Activated naive CD8-positive, alpha-beta T cell (primary cell): ENCODE data around the gene PSAP.
A peak's percentile ranks its signal among the peaks of the same experiment; 100 is the strongest.

ENCODE experiments used
- H3K27ac Mint-ChIP-seq: one replicate; pipeline ENCODE4 v1.8.0; 2021; ENCODE audit warnings: mixed read lengths
- H3K27me3 Mint-ChIP-seq: one replicate; pipeline ENCODE4 v1.8.0; 2021; ENCODE audit warnings: mixed read lengths
- H3K36me3 Mint-ChIP-seq: one replicate; pipeline ENCODE4 v1.8.0; 2021; ENCODE audit warnings: mixed read lengths
- H3K4me1 Mint-ChIP-seq: one replicate; pipeline ENCODE4 v1.8.0; 2021; ENCODE audit warnings: low read depth, mixed read lengths
- H3K4me3 Mint-ChIP-seq: one replicate; pipeline ENCODE4 v1.8.0; 2021; ENCODE audit warnings: mild to moderate bottlenecking, mixed read lengths
- H3K9me3 Mint-ChIP-seq: one replicate; pipeline ENCODE4 v1.8.0; 2021; ENCODE audit warnings: low read depth, mixed read lengths

PSAP gene

GRCh38 chr10:71770255-71770654, 80.8 kb downstream of the PSAP start:
- H3K9me3 Mint-ChIP-seq = no peaks in the 10 kb centered on the region
- H3K4me1 Mint-ChIP-seq = peaks cover 77% of the 10 kb centered on the region
- peak overlapping the region; percentile 94 for H3K4me3 Mint-ChIP-seq
- H3K27me3 Mint-ChIP-seq = no peaks in the 10 kb centered on the region
- H3K27ac Mint-ChIP-seq = peak overlapping the region; percentile 98
- H3K36me3 Mint-ChIP-seq = peaks cover 8% of the 10 kb centered on the region

GRCh38 chr10:71769279-71769823, 81.7 kb downstream of the PSAP start:
- Mint-ChIP-seq H3K9me3 (no peaks in the 10 kb centered on the region), H3K27me3 (no peaks in the 10 kb centered on the region), H3K4me1 (peaks cover 78% of the 10 kb centered on the region), H3K36me3 (peaks cover 8% of the 10 kb centered on the region), H3K4me3 (peak overlapping the region; percentile 94), H3K27ac (peak overlapping the region; percentile 98)

- Mint-ChIP-seq H3K4me3 (peak overlapping the region; percentile 94), H3K36me3 (peaks cover 8% of the 10 kb centered on the region), H3K9me3 (no peaks in the 10 kb centered on the region), H3K4me1 (peaks cover 90% of the 10 kb centered on the region), H3K27me3 (no peaks in the 10 kb centered on the region), H3K27ac (peak overlapping the region; percentile 95)
Measured at GRCh38 chr10:71767420-71768035, 83.5 kb downstream of the PSAP start.

GRCh38 chr10:71766717-71767419, 84.2 kb downstream of the PSAP start:
- Mint-ChIP-seq H3K4me3 (peak overlapping the region; percentile 94), H3K27ac (peak overlapping the region; percentile 95), H3K36me3 (peaks cover 8% of the 10 kb centered on the region), H3K9me3 (no peaks in the 10 kb centered on the region), H3K27me3 (no peaks in the 10 kb centered on the region), H3K4me1 (peaks cover 91% of the 10 kb centered on the region)
